NCI-H187 (cell line): ENCODE data around the gene POFUT1.

Experiments
- DNase-seq, 2 experiments: peaks; one replicate each; lab custom pipeline; 2025; lab: John Stamatoyannopoulos, UW

Gene POFUT1

GRCh38 chr20:32277361-32278198, 69.9 kb downstream of the POFUT1 start, which contains the start of gene KIF3B:
Gene KIF3B, plus strand, starts transcription at chr20:32277651. Its CDS starts 32,127 bp downstream, at chr20:32309778.
- DNase-seq: peak; percentile 9 to 76

GRCh38 chr20:32278199-32278643, 70.5 kb downstream of the POFUT1 start:
- DNase-seq: no peak

- no peak for DNase-seq
These were observed 74.0 kb downstream of the POFUT1 start for GRCh38 chr20:32281711-32282110.

DNA sequence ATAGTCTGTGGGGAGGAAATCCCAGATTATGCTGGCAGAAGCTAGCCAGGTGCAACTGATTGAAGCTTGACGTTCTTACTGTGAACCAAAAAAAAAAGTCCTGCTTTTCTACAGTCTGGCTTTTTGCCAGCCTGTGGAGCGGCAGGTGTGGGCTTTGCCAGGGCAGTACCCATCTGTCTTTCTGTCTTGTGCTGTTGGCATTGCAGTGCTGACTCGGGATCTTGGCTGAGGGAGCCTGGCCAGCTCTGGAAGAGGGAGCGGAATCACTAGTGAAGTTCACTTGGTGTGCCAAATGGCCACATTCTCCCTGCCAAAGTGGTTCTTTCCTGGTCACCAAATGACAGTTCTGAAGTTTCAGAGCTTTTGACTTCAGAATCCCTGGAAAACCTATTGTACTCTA, 74.8 kb downstream of the POFUT1 start:
- no peak for DNase-seq

GRCh38 chr20:32285082-32285620, 77.5 kb downstream of the POFUT1 start:
- DNase-seq: no peak

GRCh38 chr20:32285621-32286371, 78.1 kb downstream of the POFUT1 start:
- DNase-seq: no peak

- DNase-seq: no peak
These were observed 79.6 kb downstream of the POFUT1 start for GRCh38 chr20:32287231-32287638.
